Sigmoid colon (tissue), 3 donors: Measurements from ENCODE around the gene EPHB1.

Experiments used
- CTCF ChIP-seq, 4 experiments: fragments of 450-650 bp in 3 of 4; fragments of 200-600 bp in 1 of 4; IDR thresholded peaks; one replicate each; pipeline ENCODE4 v1.5.1; 2016 to 2019; ENCODE audit warnings: antibody characterized with exemption in 4 of 4, mild to moderate bottlenecking in 3 of 4, moderate library complexity in 2 of 4
- POLR2A ChIP-seq, 2 donors: fragments of 450-650 bp; IDR thresholded peaks; one replicate each; pipeline ENCODE4 v1.6.1; 2016; ENCODE audit warnings: antibody characterized with exemption in 2 of 2, mild to moderate bottlenecking in 2 of 2, moderate library complexity in 2 of 2

GRCh38 chr3:135155791-135156190 lies 360.7 kb downstream of the EPHB1 start:
- TF ChIP-seq CTCF (IDR thresholded peaks at IDR 0.05) (no peak), POLR2A (IDR thresholded peaks at IDR 0.05) (no peak)
